GM12873 (cell line): ENCODE measurements around the gene SLC9C1.

Experiments
- CTCF ChIP-seq: IDR thresholded peaks from 2 replicates; pipeline ENCODE4 v1.5.1; 2012; ENCODE audit warnings: low read depth, mild to moderate bottlenecking, moderate library complexity, low read length, control low read depth; ENCODE audit not compliant: insufficient read depth; ENCODE audit errors: missing control alignments

The SLC9C1 gene

GRCh38 chr3:112129925-112130637 lies 163.9 kb downstream of the SLC9C1 start:
- TF ChIP-seq CTCF: no peak

DNA sequence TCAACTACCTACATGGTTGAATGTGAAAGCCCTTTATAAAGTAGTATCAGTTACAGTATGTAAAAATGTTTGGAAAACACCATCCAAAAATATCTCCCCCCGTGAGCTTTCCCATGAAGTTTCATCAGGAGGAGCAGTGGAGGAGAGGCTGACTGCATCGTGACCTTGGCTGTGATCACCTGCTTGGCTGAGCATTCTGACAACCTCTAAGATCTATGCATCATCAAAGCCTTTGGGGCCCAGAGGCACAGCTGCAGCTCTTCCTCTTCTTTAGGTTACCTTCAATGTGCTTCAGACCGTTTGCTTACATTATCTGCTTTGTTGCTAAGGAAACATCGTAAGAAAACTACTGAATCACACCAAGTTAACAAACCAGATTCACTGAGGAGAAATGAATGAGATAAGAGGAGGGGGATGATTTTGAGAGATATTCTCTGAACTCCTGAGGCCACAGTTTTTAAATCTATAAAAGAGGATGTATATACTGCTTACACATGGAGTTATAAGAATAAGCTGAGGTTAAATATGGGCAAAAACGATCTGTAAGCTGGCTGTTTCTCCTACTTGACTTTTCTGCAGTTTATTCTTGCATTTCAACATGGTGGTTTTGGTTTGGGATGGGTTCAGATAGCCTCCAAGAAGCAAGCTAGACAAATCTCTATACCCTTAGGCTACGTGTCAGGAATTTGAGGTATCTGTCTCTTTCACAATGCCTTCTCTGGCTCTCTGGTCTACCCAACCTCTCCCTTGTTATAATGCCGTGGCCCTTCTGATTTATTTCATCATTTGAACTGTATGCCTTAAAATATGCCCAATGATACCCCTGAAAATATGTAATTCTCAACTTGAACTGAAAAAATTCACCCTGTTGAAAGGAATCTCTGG lies 164.9 kb downstream of the SLC9C1 start:
- TF ChIP-seq CTCF: no peak

DNA sequence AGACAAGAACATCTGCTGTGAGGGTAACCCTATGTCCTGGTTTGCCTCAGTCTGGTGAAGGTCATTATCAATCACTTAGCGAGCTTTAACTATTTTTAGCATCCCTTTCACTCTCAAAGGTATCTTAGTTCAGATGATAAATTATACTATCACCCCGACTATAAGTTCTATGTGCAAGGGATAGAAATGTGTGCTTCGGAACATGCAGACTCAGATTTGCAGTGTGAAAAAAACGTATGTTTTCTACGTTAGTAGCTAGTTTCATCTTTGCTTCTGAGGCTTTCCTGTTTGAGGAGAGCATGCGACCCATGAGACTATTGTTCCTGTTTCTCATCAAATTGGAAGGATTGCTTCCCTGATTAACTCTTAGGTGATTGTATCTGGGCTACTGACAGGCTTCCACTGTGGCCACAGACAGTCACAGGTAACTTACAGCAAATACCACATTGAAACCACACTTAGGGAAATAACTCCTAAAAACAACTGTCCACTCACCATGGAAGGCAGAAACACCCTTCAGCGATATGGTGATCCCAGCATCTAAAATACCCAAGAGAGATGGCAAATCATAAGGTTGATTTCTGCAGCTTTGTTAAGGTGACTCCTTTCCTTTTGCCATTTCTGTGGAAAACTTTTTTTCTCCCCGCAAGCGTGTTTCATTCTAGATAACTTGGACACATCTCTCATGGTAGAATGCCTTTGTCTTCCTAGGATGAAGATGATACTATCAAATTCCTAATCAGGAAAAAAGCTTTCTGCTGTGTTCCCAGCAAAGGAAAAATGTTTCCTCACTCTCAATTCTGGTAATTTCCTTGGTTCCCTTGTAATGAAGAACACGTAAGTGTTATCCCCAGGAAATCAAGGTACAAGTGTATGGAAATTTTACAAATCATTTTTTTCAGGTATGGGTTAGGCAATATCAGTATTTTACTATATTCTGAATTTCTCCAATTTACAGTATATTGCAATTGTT lies 166.2 kb downstream of the SLC9C1 start:
- no peak for TF ChIP-seq CTCF

DNA sequence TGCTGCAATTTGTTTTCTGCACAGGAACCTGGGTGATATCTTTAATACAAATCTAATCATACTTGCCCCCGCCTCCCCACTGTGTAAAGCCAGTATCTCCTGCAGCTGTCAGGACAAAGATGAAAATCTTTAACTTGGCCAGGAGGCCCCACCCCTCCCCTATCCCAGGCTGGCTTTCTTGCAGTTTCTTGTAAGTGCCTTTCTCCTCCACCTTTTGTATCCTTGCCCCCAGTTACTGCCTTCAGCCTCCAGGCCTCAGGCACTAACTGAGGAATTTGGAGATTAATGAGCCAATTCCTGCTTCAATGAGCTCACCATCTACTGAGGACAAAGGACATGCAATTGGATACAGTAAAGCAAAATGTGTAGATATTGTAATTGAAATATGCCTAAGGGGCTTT lies 167.5 kb downstream of the SLC9C1 start:
- TF ChIP-seq CTCF: no peak

DNA sequence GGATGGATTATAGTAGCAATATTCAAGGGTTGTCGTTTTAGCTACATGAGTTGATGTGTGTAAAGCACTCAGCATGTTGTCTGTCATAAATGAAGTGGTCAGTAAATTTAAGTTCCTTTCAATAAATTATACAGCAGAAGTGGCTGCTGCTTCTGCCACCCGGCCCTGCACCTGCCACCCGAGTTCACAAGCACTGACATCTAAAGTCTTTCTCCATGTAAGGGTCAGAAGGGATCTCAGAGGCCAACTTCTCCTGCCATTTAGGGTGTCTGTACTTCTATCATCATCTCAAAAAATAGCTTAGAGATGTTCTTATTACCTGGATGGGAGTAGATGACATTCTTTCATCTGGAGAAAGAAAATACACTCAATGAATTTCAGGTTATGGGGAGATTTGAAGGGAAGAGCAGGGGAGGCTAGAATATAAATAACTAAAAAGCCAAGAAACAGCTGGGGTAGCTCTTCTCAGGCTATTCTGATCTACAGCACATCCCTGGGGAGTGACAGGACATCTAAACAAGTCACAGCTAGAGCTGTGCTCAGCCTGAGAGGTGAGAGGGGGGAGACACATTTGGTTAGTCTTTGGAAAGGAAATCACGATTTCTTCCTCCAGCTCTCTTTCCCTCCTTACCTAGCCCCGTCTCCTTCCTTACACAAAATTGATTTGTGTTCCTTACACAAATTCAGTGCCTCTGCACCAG lies 169.0 kb downstream of the SLC9C1 start:
- no peak for TF ChIP-seq CTCF

- TF ChIP-seq CTCF: no peak
Observed at GRCh38 chr3:112123548-112123947, 170.5 kb downstream of the SLC9C1 start.
